GM23248 (cell line): Measurements from ENCODE around the gene RETSAT. TPM values are rescaled to one million over a fixed set of nuclear protein-coding genes. Genes with fewer than 3 reads are reported as not detected.

Source experiments
- DNase-seq: peaks from one replicate; pipeline ENCODE4 v3.0.0-alpha.2; 2015
- H2AFZ ChIP-seq: fragments of 200-600 bp; sonication (generic); 2 replicates; pipeline ENCODE4 v1.6.1; 2016; ENCODE audit warnings: antibody characterized with exemption
- H3F3A ChIP-seq: fragments of 200-600 bp; sonication (generic); 2 replicates; pipeline ENCODE4 v1.6.1; 2016; ENCODE audit warnings: mild to moderate bottlenecking, antibody characterized with exemption, mixed run types; ENCODE audit not compliant: insufficient read depth
- H3K27ac ChIP-seq: fragments of 200-600 bp; sonication (generic); 2 replicates; pipeline ENCODE4 v1.5.1; 2016; ENCODE audit warnings: mild to moderate bottlenecking
- H3K27me3 ChIP-seq: fragments of 200-600 bp; sonication (generic); replicated peaks from 2 replicates; pipeline ENCODE4 v1.6.1; 2016; ENCODE audit warnings: mild to moderate bottlenecking; ENCODE audit not compliant: insufficient read depth
- H3K36me3 ChIP-seq: fragments of 200-600 bp; sonication (generic); 2 replicates; pipeline ENCODE4 v1.6.1; 2016; ENCODE audit warnings: low read depth, mild to moderate bottlenecking
- H3K4me1 ChIP-seq: fragments of 200-600 bp; sonication (generic); 2 replicates; pipeline ENCODE4 v1.6.1; 2016; ENCODE audit warnings: mild to moderate bottlenecking; ENCODE audit not compliant: insufficient read depth
- H3K4me2 ChIP-seq: fragments of 200-600 bp; sonication (generic); one replicate; pipeline ENCODE4 v1.6.1; 2016; ENCODE audit warnings: mild to moderate bottlenecking; ENCODE audit not compliant: unreplicated experiment
- H3K4me3 ChIP-seq: fragments of 200-600 bp; sonication (generic); 2 replicates; pipeline ENCODE4 v1.5.1; 2016; ENCODE audit warnings: mild to moderate bottlenecking
- H3K79me2 ChIP-seq: fragments of 200-600 bp; sonication (generic); 2 replicates; pipeline ENCODE4 v1.6.1; 2016; ENCODE audit warnings: mild to moderate bottlenecking; ENCODE audit not compliant: insufficient read depth
- H3K9ac ChIP-seq: fragments of 200-600 bp; sonication (generic); 2 replicates; pipeline ENCODE4 v1.6.1; 2016; ENCODE audit warnings: mild to moderate bottlenecking
- H3K9me2 ChIP-seq: fragments of 200-600 bp; sonication (generic); 2 replicates; pipeline ENCODE4 v1.6.1; 2016; ENCODE audit warnings: mixed run types, mild to moderate bottlenecking, moderate library complexity; ENCODE audit not compliant: insufficient read depth
- H3K9me3 ChIP-seq: fragments of 200-600 bp; sonication (generic); one replicate; pipeline ENCODE4 v1.6.1; 2017; ENCODE audit warnings: low read depth
- H4K20me1 ChIP-seq: fragments of 200-600 bp; sonication (generic); 2 replicates; pipeline ENCODE4 v1.6.0; 2016; ENCODE audit not compliant: insufficient read depth
- EZH2 ChIP-seq: fragments of 200-600 bp; sonication (generic); IDR thresholded peaks from 2 replicates; pipeline ENCODE4 v1.6.1; 2018; ENCODE audit warnings: antibody characterized with exemption, mild to moderate bottlenecking; ENCODE audit not compliant: insufficient read depth, poor library complexity, severe bottlenecking
- EZH2phosphoT487 ChIP-seq: fragments of 200-600 bp; sonication (generic); IDR thresholded peaks from 2 replicates; pipeline ENCODE4 v1.6.1; 2018; ENCODE audit warnings: antibody characterized with exemption, moderate library complexity, mild to moderate bottlenecking, low read depth; ENCODE audit not compliant: insufficient read depth
- WGBS, 2 experiments: methylation state at CpG; one replicate each; pipeline ENCODE4 v1.1.6; 2015 to 2017; ENCODE audit warnings: low lambda C conversion rate in 2 of 2, low coverage in 1 of 2; ENCODE audit errors: missing lambda C conversion rate in 2 of 2; 5-methylcytosine and 5-hydroxymethylcytosine counted together
- in situ Hi-C: fragments of 300-500 bp; cut with MboI; formaldehyde crosslinking; loops from 2 replicates; pipeline ENCODE4 v1.15.0; 2020
- polyA plus RNA-seq: library from polyadenylated mRNA; unstranded; fragments of >200 nt; fragmentation: Nextera tagmentation; extraction: Ambion mirVana; gene quantifications from 2 replicates; pipeline ENCODE4 v1.2.1, GENCODE V29; 2016
- small RNA-seq: library from RNA; depleted of rRNA; stranded (forward); fragments of <200 nt; gene quantifications from one replicate; pipeline ENCODE3, GENCODE V24; 2014; ENCODE audit warnings: low read depth, low replicate concordance
- total RNA-seq: library from RNA; depleted of rRNA; stranded (reverse); fragments of >200 nt; shearing (Covaris generic); gene quantifications from 2 replicates; pipeline ENCODE4 v1.2.3, GENCODE V29; 2014; rRNA removed

RETSAT gene
- total and polyA plus RNA-seq, 2 experiments from 2014 or later = 20.4 to 68.6 TPM

DNA sequence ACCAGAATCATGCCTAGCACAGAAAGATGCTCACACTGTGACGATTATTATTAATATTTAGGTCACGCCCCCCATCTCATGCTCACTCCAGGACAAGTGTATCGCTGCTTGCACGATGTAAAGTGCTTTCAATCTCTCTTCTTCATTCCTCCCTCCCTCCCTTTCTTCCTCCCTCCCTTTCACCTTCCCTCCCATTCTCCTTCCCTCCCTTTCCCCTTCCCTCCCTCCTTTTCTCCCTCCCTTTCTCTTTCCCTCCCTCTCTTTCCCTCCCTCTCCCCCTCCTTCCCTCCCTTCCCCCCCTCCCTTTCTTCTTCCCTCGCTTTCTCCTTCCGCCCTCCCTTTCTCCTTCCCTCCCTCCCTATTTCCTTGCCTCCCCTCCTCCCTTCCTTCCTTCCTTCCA is 46.1 kb downstream of the RETSAT start:
- 80 to 89% methylated on average over 5 to 6 of the region's 6 CpGs for WGBS, 2 experiments
- Histone ChIP-seq H3K9ac (no peak overlapping the region), H3F3A (peaks cover 11% of the 10 kb centered on the region), H3K27me3 (no peaks in the 10 kb centered on the region), H3K4me3 (no peak overlapping the region), H3K36me3 (no peaks in the 10 kb centered on the region), H3K4me1 (peaks cover 22% of the 10 kb centered on the region), H3K27ac (no peak overlapping the region), H3K4me2 (no peak overlapping the region), H3K9me3 (no peaks in the 10 kb centered on the region), H2AFZ (no peak overlapping the region), H3K79me2 (no peaks in the 10 kb centered on the region), H3K9me2 (no peaks in the 10 kb centered on the region), H4K20me1 (no peaks in the 10 kb centered on the region)
- no peak for TF ChIP-seq EZH2
- no peak for TF ChIP-seq EZH2phosphoT487
- no peak for DNase-seq
- in situ Hi-C loops = no loop called here

DNA sequence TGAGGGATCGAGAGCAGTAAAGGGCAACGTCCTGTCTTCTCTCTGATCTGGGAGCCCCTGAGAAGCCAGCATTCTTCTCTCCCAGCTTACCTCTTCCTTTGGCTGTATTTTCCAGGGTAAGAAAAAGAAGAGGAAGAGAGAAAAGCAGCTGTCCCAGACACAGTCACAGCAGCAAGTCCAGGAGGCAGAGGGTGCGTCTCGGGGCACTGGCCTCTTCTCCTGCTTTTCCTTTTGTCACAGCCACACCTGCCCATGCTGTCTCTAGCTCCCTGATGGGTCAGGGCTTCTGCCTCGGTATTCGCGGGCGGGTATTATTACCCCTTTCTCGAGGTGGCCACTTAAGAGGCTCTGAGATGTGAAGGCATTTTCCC is 46.8 kb downstream of the RETSAT start:
- Histone ChIP-seq H3K4me3 (no peak overlapping the region), H3K9me2 (no peaks in the 10 kb centered on the region), H2AFZ (no peak overlapping the region), H3K9ac (no peak overlapping the region), H3K27ac (no peak overlapping the region), H3K27me3 (no peaks in the 10 kb centered on the region), H4K20me1 (no peaks in the 10 kb centered on the region), H3K36me3 (no peaks in the 10 kb centered on the region), H3F3A (0 out of 2 replicates have a peak, but pooled peaks cover 4% of the 10 kb centered on the region), H3K4me2 (no peak overlapping the region), H3K9me3 (no peaks in the 10 kb centered on the region), H3K4me1 (peaks cover 18% of the 10 kb centered on the region), H3K79me2 (no peaks in the 10 kb centered on the region)
- no peak for TF ChIP-seq EZH2phosphoT487
- TF ChIP-seq EZH2 = no peak
- DNase-seq = no peak
- in situ Hi-C loops = no loop called here
- WGBS, 2 experiments = 93 to 94% methylated on average over 9 of the region's 9 CpGs

DNA sequence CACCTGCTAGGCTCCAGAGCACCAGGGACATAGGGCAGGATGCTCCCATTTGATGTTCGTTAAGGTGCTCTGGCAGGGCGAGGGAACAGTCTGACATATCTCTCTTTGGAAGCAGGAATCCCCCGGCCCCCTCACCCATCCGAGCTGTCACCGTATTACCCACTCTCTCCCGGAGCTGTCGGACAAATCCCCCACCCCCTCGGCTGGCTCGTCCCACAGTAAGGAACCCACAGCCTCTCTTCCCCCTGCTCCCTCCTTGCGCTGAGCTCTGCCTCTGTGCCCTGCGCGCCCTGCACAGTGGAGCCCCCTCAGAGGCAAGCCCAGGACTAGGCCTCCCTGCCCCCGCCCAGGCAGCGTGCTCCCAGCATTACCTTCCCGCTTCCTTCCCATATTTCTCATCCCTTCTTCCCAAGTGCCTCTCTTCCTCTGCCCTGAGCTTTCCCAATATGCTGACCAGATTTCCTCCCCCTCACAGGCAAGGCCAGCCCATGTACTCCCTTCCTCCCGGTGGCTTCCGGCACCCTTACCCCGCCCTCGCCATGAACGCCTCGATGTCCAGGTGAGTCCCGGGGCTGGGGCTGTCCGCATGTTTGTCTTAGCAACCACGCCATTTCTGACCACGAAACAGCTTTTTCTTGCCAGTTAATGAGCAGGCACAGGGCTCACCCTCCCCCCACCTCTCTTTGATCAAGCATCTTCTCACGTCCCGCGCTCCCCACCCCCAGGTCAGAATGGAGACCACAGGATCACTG is 50.4 kb downstream of the RETSAT start:
- H3K27me3 ChIP-seq = no peaks in the 10 kb centered on the region
- in situ Hi-C loops = no loop called here
- 92 to 93% methylated on average over 22 to 28 of the region's 28 CpGs for WGBS, 2 experiments

DNA sequence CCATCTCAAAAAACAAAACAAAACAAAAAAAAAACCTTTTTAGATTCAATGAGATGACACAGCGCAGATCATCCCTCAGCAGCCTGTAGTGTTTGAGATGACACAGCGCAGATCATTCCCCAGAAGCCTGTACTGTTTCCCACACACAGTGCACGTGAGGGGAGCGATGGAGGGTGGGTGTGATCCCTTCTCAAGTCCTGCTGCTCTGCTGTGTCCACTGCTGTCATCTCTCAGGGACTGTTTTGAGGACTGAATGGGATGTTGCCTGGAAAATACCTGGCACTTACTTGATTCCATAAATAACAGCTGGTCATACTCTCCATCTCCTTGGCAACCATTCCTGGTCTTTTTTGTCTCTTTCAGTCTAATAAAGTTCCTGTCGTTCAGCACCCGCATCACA is 52.2 kb downstream of the RETSAT start:
- no peaks in the 10 kb centered on the region for H3F3A ChIP-seq
- H3K27me3 ChIP-seq = no peaks in the 10 kb centered on the region
- WGBS, 2 experiments = 85 to 89% methylated on average over 5 to 6 of the region's 6 CpGs
- H3K9ac ChIP-seq = no peak overlapping the region
- in situ Hi-C loops = no loop called here
- no peak overlapping the region for H2AFZ ChIP-seq
- no peaks in the 10 kb centered on the region for H3K9me3 ChIP-seq
- no peaks in the 10 kb centered on the region for H3K4me1 ChIP-seq
- no peaks in the 10 kb centered on the region for H3K36me3 ChIP-seq
- no peaks in the 10 kb centered on the region for H3K79me2 ChIP-seq
- H3K9me2 ChIP-seq = no peaks in the 10 kb centered on the region
- no peak for DNase-seq
- H3K4me3 ChIP-seq = no peak overlapping the region
- no peak overlapping the region for H3K4me2 ChIP-seq
- TF ChIP-seq EZH2phosphoT487 (no peak), EZH2 (no peak)
- no peaks in the 10 kb centered on the region for H4K20me1 ChIP-seq
- H3K27ac ChIP-seq = no peak overlapping the region

More for the DNA sequence above, 50.4 kb downstream of the RETSAT start:
- TF ChIP-seq EZH2 (no peak), EZH2phosphoT487 (no peak)
- DNase-seq = no peak
- no peaks in the 10 kb centered on the region for H3K9me3 ChIP-seq
- no peak overlapping the region for H3K4me3 ChIP-seq
- H4K20me1 ChIP-seq = no peaks in the 10 kb centered on the region
- H2AFZ ChIP-seq = no peak overlapping the region
- H3K79me2 ChIP-seq = no peaks in the 10 kb centered on the region
- no peak overlapping the region for H3K9ac ChIP-seq
- peaks cover 2% of the 10 kb centered on the region for H3K4me1 ChIP-seq
- no peaks in the 10 kb centered on the region for H3K36me3 ChIP-seq
- H3K27ac ChIP-seq = no peak overlapping the region
- H3K4me2 ChIP-seq = no peak overlapping the region
- no peaks in the 10 kb centered on the region for H3F3A ChIP-seq
- H3K9me2 ChIP-seq = no peaks in the 10 kb centered on the region

Small RNA genes lying within 50 kb of the gene (small RNA-seq; reads per million reads assigned to genes)
- gene AC062037.1 (not detected), gene AC062037.2 (not detected), gene RF00019 (not detected), gene RN7SL113P (not detected)

Other genes starting within 250 kb of the RETSAT start
- gene TCF7L1, start 221.1 kb downstream of the RETSAT start, total RNA-seq = 0.38 and 0.65 TPM in 2 replicates
- 1.8 and 1.9 TPM in 2 replicates for gene TCF7L1, start 221.1 kb downstream of the RETSAT start, polyA plus RNA-seq
- 96.8 and 125 TPM in 2 replicates for gene TGOLN2, start 26.5 kb downstream of the RETSAT start, total RNA-seq
- 117 and 118 TPM in 2 replicates for gene TGOLN2, start 26.5 kb downstream of the RETSAT start, polyA plus RNA-seq
- gene ELMOD3, start 241 bp upstream of the RETSAT start, total RNA-seq = 15.4 and 23.8 TPM in 2 replicates
- gene ELMOD3, start 241 bp upstream of the RETSAT start, polyA plus RNA-seq = 12.8 and 15.3 TPM in 2 replicates
- 223 and 249 TPM in 2 replicates for gene CAPG, start 55.8 kb upstream of the RETSAT start, total RNA-seq
- gene CAPG, start 55.8 kb upstream of the RETSAT start, polyA plus RNA-seq = 346 and 384 TPM in 2 replicates
- gene SH2D6, start 64.2 kb upstream of the RETSAT start, total RNA-seq = not detected in 2 replicates
- gene SH2D6, start 64.2 kb upstream of the RETSAT start, polyA plus RNA-seq = 0.31 TPM in 1 of 2 replicates, not detected in the other
- 104 and 125 TPM in 2 replicates for gene MAT2A, start 184.6 kb upstream of the RETSAT start, total RNA-seq
- 193 and 217 TPM in 2 replicates for gene MAT2A, start 184.6 kb upstream of the RETSAT start, polyA plus RNA-seq
- 74.7 and 81.3 TPM in 2 replicates for gene GGCX, start 207.0 kb upstream of the RETSAT start, total RNA-seq
- gene GGCX, start 207.0 kb upstream of the RETSAT start, polyA plus RNA-seq = 62.7 and 65.4 TPM in 2 replicates
- gene VAMP8, start 223.1 kb upstream of the RETSAT start, total RNA-seq = 1.7 TPM in 1 of 2 replicates, not detected in the other
- 1.0 and 1.2 TPM in 2 replicates for gene VAMP8, start 223.1 kb upstream of the RETSAT start, polyA plus RNA-seq
- gene VAMP5, start 229.9 kb upstream of the RETSAT start, total RNA-seq = 50.3 and 59.0 TPM in 2 replicates
- 287 and 289 TPM in 2 replicates for gene VAMP5, start 229.9 kb upstream of the RETSAT start, polyA plus RNA-seq
- gene RNF181, start 241.2 kb upstream of the RETSAT start, total RNA-seq = 159 and 178 TPM in 2 replicates
- 294 and 308 TPM in 2 replicates for gene RNF181, start 241.2 kb upstream of the RETSAT start, polyA plus RNA-seq
- gene TMEM150A, start 248.2 kb upstream of the RETSAT start, total RNA-seq = 13.5 and 20.9 TPM in 2 replicates
- gene TMEM150A, start 248.2 kb upstream of the RETSAT start, polyA plus RNA-seq = 35.7 and 36.0 TPM in 2 replicates